ENCODE results near the gene FGD2.
A peak's percentile ranks its signal among the peaks of the same experiment; 100 is the strongest.

Gene FGD2

GRCh38 chr6:37005061-37005810 lies at the start of gene FGD2:
Gene FGD2, plus strand, starts transcription at chr6:37005655. Its CDS starts 163 bp downstream, at chr6:37005818.
- DNase-seq, result no peak

GRCh38 chr6:36955671-36956445 lies 49.6 kb upstream of the FGD2 start:
- DNase-seq, result no peak

GRCh38 chr6:36956446-36956820 lies 49.0 kb upstream of the FGD2 start:
- DNase-seq, result no peak

- DNase-seq, result no peak
Measured at GRCh38 chr6:36957773-36958271, 47.6 kb upstream of the FGD2 start.

- DNase-seq, result no peak
Measured at GRCh38 chr6:36958775-36959554, 46.5 kb upstream of the FGD2 start.

- no peak for DNase-seq
Measured at GRCh38 chr6:36959555-36960250, 45.8 kb upstream of the FGD2 start.

GRCh38 chr6:36961441-36962435 lies 43.7 kb upstream of the FGD2 start:
- DNase-seq, result no peak

GRCh38 chr6:36962874-36963273 lies 42.6 kb upstream of the FGD2 start:
- DNase-seq, result peak; percentile 65

GRCh38 chr6:36963451-36964290 lies 41.8 kb upstream of the FGD2 start:
- no peak for DNase-seq

GRCh38 chr6:36964349-36964748 lies 41.1 kb upstream of the FGD2 start:
- no peak for DNase-seq

- DNase-seq, result no peak
Measured at GRCh38 chr6:36964908-36965307, 40.5 kb upstream of the FGD2 start.

- DNase-seq, result no peak
Measured at GRCh38 chr6:36967301-36967700, 38.2 kb upstream of the FGD2 start.

GRCh38 chr6:36967757-36968156 lies 37.7 kb upstream of the FGD2 start:
- no peak for DNase-seq

GRCh38 chr6:36968266-36968977 lies 37.0 kb upstream of the FGD2 start:
- no peak for DNase-seq

- no peak for DNase-seq
Measured at GRCh38 chr6:36969240-36969691, 36.2 kb upstream of the FGD2 start.

GRCh38 chr6:36969988-36970891 lies 35.2 kb upstream of the FGD2 start:
- no peak for DNase-seq

- no peak for DNase-seq
Measured at GRCh38 chr6:36970892-36971842, 34.3 kb upstream of the FGD2 start.
